K562 (cell line): ENCODE data around the gene CNOT11. TPM values are rescaled to one million over a fixed set of nuclear protein-coding genes. Genes with fewer than 3 reads are reported as not detected.
"Not testable (repeated sequence)": the region's sequence is repeated elsewhere in the genome, so short reads cannot be mapped to it uniquely, and the experiment has no call there.

ENCODE experiments used
- ATAC-seq: fragments of 200-7000 bp; cut with Tn5 transposase; 3 replicates; pipeline ENCODE4 v1.9.1; 2020; ENCODE audit warnings: moderate library complexity
- BruUV-seq: library from RNA; stranded (reverse); fragments of 400-500 nt; replicated peaks from 2 replicates; lab custom pipeline; 2021; lab: Mats Ljungman, UMichigan
- CTCF ChIA-PET: fragments of 300-600 bp; formaldehyde crosslinking; extraction: SDS; loops from one replicate; lab custom pipeline; 2021; ENCODE audit warnings: low intra/inter-chr PET ratio; lab: Yijun Ruan, JAX
- POLR2A ChIA-PET: fragments of 300-600, 350-650 bp; sonication (Branson Sonifier 250); formaldehyde crosslinking; extraction: SDS; loops from one replicate; lab custom pipeline; 2021; ENCODE audit warnings: antibody characterized with exemption, inconsistent platforms; lab: Yijun Ruan, JAX
- DNase-seq, 4 experiments: peaks; one replicate each; pipeline versions ENCODE4 v3.0.0 to v3.0.0-alpha.2; 2011 to 2018; ENCODE audit warnings: low spot score in 3 of 4, mixed read lengths in 3 of 4; ENCODE audit errors: extremely low read depth in 1 of 4
- FAIRE-seq: peaks from 2 replicates; lab custom pipeline; 2011; peaks lifted over from hg19 to GRCh38; lab: Jason Lieb, UNC
- H2AFZ ChIP-seq: 2 replicates; pipeline ENCODE4 v1.6.0; 2011; ENCODE audit warnings: low read depth, low read length, control low read depth, inconsistent platforms
- H3K27ac ChIP-seq: fragments of 200-600 bp; 3 replicates; pipeline ENCODE4 v1.8.0; 2011; ENCODE audit warnings: low read depth, mild to moderate bottlenecking, control low read depth, inconsistent platforms, low read length, moderate library complexity, mixed read lengths; ENCODE audit errors: extremely low read depth
- H3K27me3 ChIP-seq, 2 experiments: fragments of 300-600 bp in 1 of 2; 2 replicates in 1 of 2; 3 replicates in 1 of 2; pipeline versions ENCODE4 v1.6.0 to v1.8.0; 2011; ENCODE audit warnings: inconsistent platforms in 2 of 2, low read length in 2 of 2, mild to moderate bottlenecking in 1 of 2, mixed read lengths in 1 of 2, moderate library complexity in 1 of 2; ENCODE audit not compliant: control insufficient read depth in 2 of 2, insufficient read depth in 2 of 2
- H3K36me3 ChIP-seq: fragments of 300-600 bp; 3 replicates; pipeline ENCODE4 v1.8.0; 2011; ENCODE audit warnings: mild to moderate bottlenecking, low read length, inconsistent platforms; ENCODE audit not compliant: control insufficient read depth, insufficient read depth
- H3K4me1 ChIP-seq, 2 experiments: fragments of 200-600 bp in 1 of 2; replicated peaks in 1 of 2; 2 replicates in 1 of 2; 3 replicates in 1 of 2; pipeline versions ENCODE4 v1.5.1 to v1.8.0; 2011; ENCODE audit warnings: inconsistent platforms in 2 of 2, low read length in 2 of 2, mild to moderate bottlenecking in 1 of 2, mixed read lengths in 1 of 2, moderate library complexity in 1 of 2; ENCODE audit not compliant: control insufficient read depth in 2 of 2, insufficient read depth in 2 of 2
- H3K4me2 ChIP-seq: 2 replicates; pipeline ENCODE4 v1.6.1; 2011; ENCODE audit warnings: low read length, control low read depth, inconsistent platforms, mixed read lengths; ENCODE audit not compliant: insufficient read depth
- H3K4me3 ChIP-seq: fragments of 200-600 bp; sonication (generic), shearing (Covaris generic); 2 replicates; pipeline ENCODE4 v1.5.1; 2016; ENCODE audit warnings: control low read depth, inconsistent platforms
- H3K79me2 ChIP-seq: fragments of 200-600 bp; 3 replicates; pipeline ENCODE4 v1.8.0; 2011; ENCODE audit warnings: low read length, inconsistent platforms; ENCODE audit not compliant: control insufficient read depth, insufficient read depth
- H3K9ac ChIP-seq, 2 experiments: 2 replicates each; pipeline versions ENCODE4 v1.6.0 to v1.6.1; 2011; ENCODE audit warnings: low read depth in 2 of 2, low read length in 2 of 2, control low read depth in 1 of 2, inconsistent platforms in 1 of 2, mild to moderate bottlenecking in 1 of 2, mixed read lengths in 1 of 2; ENCODE audit not compliant: insufficient read depth in 1 of 2
- H3K9me1 ChIP-seq: one replicate; pipeline ENCODE4 v1.6.0; 2011; ENCODE audit warnings: inconsistent platforms, mild to moderate bottlenecking, low read length, moderate library complexity; ENCODE audit not compliant: control insufficient read depth, insufficient read depth
- H3K9me3 ChIP-seq: replicated peaks from 2 replicates; pipeline ENCODE4 v1.5.1; 2011; ENCODE audit warnings: low read depth, low read length, inconsistent platforms; ENCODE audit not compliant: control insufficient read depth, insufficient read depth
- H4K20me1 ChIP-seq: replicated peaks from 2 replicates; pipeline ENCODE4 v1.6.1; 2011; ENCODE audit warnings: low read length, inconsistent platforms, mixed read lengths; ENCODE audit not compliant: control insufficient read depth, insufficient read depth
- C11orf30 ChIP-seq: fragments of 450-650 bp; IDR thresholded peaks from 2 replicates; pipeline ENCODE4 v1.6.1; 2016; ENCODE audit warnings: low read depth, mild to moderate bottlenecking
- CTCF ChIP-seq, 3 experiments: IDR thresholded peaks in 2 of 3; conservative IDR thresholded peaks in 1 of 3; 2 replicates each; pipeline ENCODE4 v1.5.1; 2011 to 2012; ENCODE audit warnings: low read length in 3 of 3, mild to moderate bottlenecking in 3 of 3, control low read depth in 2 of 3, improper control_type of control experiment in 1 of 3, inconsistent platforms in 1 of 3, low read depth in 1 of 3, mixed read lengths in 1 of 3, moderate library complexity in 1 of 3; ENCODE audit not compliant: insufficient read depth in 2 of 3
- MAFG ChIP-seq: fragments of 450-650 bp; conservative IDR thresholded peaks from 2 replicates; pipeline ENCODE4 v1.6.1; 2016; ENCODE audit warnings: missing genetic modification characterization, missing compliant biosample characterization
- RAD21 ChIP-seq, 2 experiments: fragments of 250-450 bp in 1 of 2; fragments of 450-650 bp in 1 of 2; sonication (Bioruptor Pico) in 1 of 2; formaldehyde crosslinking in 1 of 2; IDR thresholded peaks in 1 of 2; conservative IDR thresholded peaks in 1 of 2; 2 replicates each; pipeline versions ENCODE4 v1.4.0 to v1.8.0; 2020 to 2022; ENCODE audit warnings: mild to moderate bottlenecking in 2 of 2, moderate library complexity in 1 of 2
- WGBS: fragments of 100-300 bp; shearing (Covaris generic); methylation state at CpG from one replicate; pipeline ENCODE4 v1.1.6; 2016; ENCODE audit warnings: low coverage, mixed read lengths; ENCODE audit not compliant: insufficient coverage; ENCODE audit errors: missing lambda C conversion rate; 5-methylcytosine and 5-hydroxymethylcytosine counted together
- in situ Hi-C: fragments of 300-500 bp; cut with MboI; formaldehyde crosslinking; loops from 4 replicates; pipeline ENCODE4 v1.15.0; 2018; ENCODE audit warnings: inconsistent platforms, mixed read lengths
- intact Hi-C: fragments of 100-400 bp; cut with micrococcal nuclease; formaldehyde crosslinking; loops from 2 replicates; pipeline ENCODE4 v1.14.2; 2022
- polyA plus RNA-seq, 8 experiments: library from polyadenylated mRNA; depleted of rRNA in 4 of 8; stranded (reverse) in 5 of 8; unstranded in 3 of 8; fragments of >200 nt; fragmentation: Nextera tagmentation in 2 of 8; fragmentation: Illumina TruSeq in 1 of 8; extraction: Ambion mirVana in 2 of 8; extraction: Trizol in 1 of 8; gene quantifications; 2 replicates each; pipeline versions ENCODE4 v1.2.1 to v1.2.3, GENCODE V29; 2011 to 2014; ENCODE audit warnings: inconsistent platforms in 1 of 8, missing spikeins in 1 of 8
- total RNA-seq, 7 experiments: library from RNA; depleted of rRNA in 6 of 7; stranded (reverse); fragments of >200 nt in 6 of 7; fragmentation: Illumina TruSeq in 2 of 7; extraction: Trizol in 2 of 7; gene quantifications; 2 replicates each; pipeline versions ENCODE4 v1.2.1 to v1.2.3, GENCODE V29; 2011 to 2021; ENCODE audit warnings: low replicate concordance in 1 of 7

CNOT11 gene
- total and polyA plus RNA-seq, 9 of the 15 experiments (the other 6 are each of a cell fraction or from before 2014, with no cell fraction given), result 12.7 to 163 (median 64.2) TPM

- CTCF ChIA-PET, in situ Hi-C loops, H3K27ac ChIP-seq, H3K4me1 ChIP-seq, H3K79me2 ChIP-seq, H3K9ac ChIP-seq, H3K4me3 ChIP-seq, ATAC-seq, H3K4me2 ChIP-seq, H4K20me1 ChIP-seq, H3K36me3 ChIP-seq, BruUV-seq, H3K9me1 ChIP-seq, H3K9me3 ChIP-seq, FAIRE-seq, DNase-seq, H3K27me3 ChIP-seq: not testable (repeated sequence)
- peak overlapping the region; percentile 66; the same call in 1 of the 2 replicates for H2AFZ ChIP-seq
- POLR2A ChIA-PET, result interaction anchor here (0.8 kb wide), 1 partner anchor 9 kb away, joined by 3 read pairs; no protein-coding TSS in a partner anchor
- intact Hi-C loops, result loop anchor here (10.0 kb wide), 1 partner anchor 105 kb away; no protein-coding TSS in a partner anchor
- WGBS, result 45% methylated on average over 2 of the region's 2 CpGs
Observed at GRCh38 chr2:101239760-101240118, 12.9 kb upstream of the CNOT11 start.

GRCh38 chr2:101240694-101241093 lies 12.0 kb upstream of the CNOT11 start:
- FAIRE-seq, H3K4me2 ChIP-seq, BruUV-seq: not testable (repeated sequence)

More at GRCh38 chr2:101240694-101241093, 12.0 kb upstream of the CNOT11 start:
- H3K79me2 ChIP-seq, H3K4me1 ChIP-seq, H3K27me3 ChIP-seq, H3K36me3 ChIP-seq, CTCF ChIA-PET, H3K9ac ChIP-seq, H3K4me3 ChIP-seq, in situ Hi-C loops, H3K9me1 ChIP-seq, H3K27ac ChIP-seq, H3K9me3 ChIP-seq, H4K20me1 ChIP-seq, DNase-seq, ATAC-seq: not testable (repeated sequence)
- intact Hi-C loops, result loop anchor here (10.0 kb wide), 1 partner anchor 104 kb away; no protein-coding TSS in a partner anchor
- peak overlapping the region; percentile 66 for H2AFZ ChIP-seq
- TF ChIP-seq MAFG (peak; percentile 31; the same call in 1 of the 2 replicates), RAD21 (CRISPR knock-in tag; conservative IDR thresholded peaks at IDR 0.05 in 1 of 2, IDR thresholded peaks at IDR 0.05 in 1 of 2) (peak in 1 of 2 experiments; percentile 62; a peak in 3 of 4 replicates), CTCF (IDR thresholded peaks at IDR 0.05 in 2 of 3, conservative IDR thresholded peaks at IDR 0.05 in 1 of 3; ENCODE audit: insufficient read depth in 2 of 3, low read depth in 1 of 3, low read length in 3 of 3) (peak; percentile 23 to 54 (median 45); a peak in 4 of 6 replicates), C11orf30 (0 out of 2 replicates have a peak, but pooled peaks have one; percentile 14)
- POLR2A ChIA-PET, result interaction anchor here (1.0 to 1.2 kb wide), 2 partner anchors 9 to 11 kb away, joined by 3 to 6 read pairs; no protein-coding TSS in a partner anchor
- WGBS, result 0% methylated on average over 2 of the region's 2 CpGs
